H9 (cell line): Measurements from ENCODE around the gene INO80B. TPM values are rescaled to one million over a fixed set of nuclear protein-coding genes. Genes with fewer than 3 reads are reported as not detected.

Experiments
- DNase-seq: peaks from one replicate; pipeline ENCODE4 v3.0.0-alpha.2; 2017
- H2AFZ ChIP-seq: one replicate; pipeline ENCODE4 v1.6.1; 2013; ENCODE audit warnings: mild to moderate bottlenecking, low read length, control low read depth, moderate library complexity
- H2AK5ac ChIP-seq: 2 replicates; pipeline ENCODE4 v1.6.1; 2013; ENCODE audit warnings: low read length, control low read depth, mixed read lengths; ENCODE audit not compliant: insufficient read length
- H2BK120ac ChIP-seq: one replicate; pipeline ENCODE4 v1.6.1; 2013; ENCODE audit warnings: low read depth, mild to moderate bottlenecking, low read length, control low read depth, inconsistent platforms; ENCODE audit not compliant: poor library complexity, severe bottlenecking
- H2BK12ac ChIP-seq: 2 replicates; pipeline ENCODE4 v1.6.1; 2013; ENCODE audit warnings: low read length, control low read depth, mixed read lengths, low read depth; ENCODE audit not compliant: insufficient read length
- H2BK15ac ChIP-seq: 2 replicates; pipeline ENCODE4 v1.6.1; 2013; ENCODE audit warnings: low read depth, low read length, control low read depth
- H2BK20ac ChIP-seq: one replicate; pipeline ENCODE4 v1.6.1; 2013; ENCODE audit warnings: low read depth, mild to moderate bottlenecking, low read length, control low read depth, inconsistent platforms; ENCODE audit not compliant: poor library complexity, severe bottlenecking
- H2BK5ac ChIP-seq: 2 replicates; pipeline ENCODE4 v1.6.1; 2013; ENCODE audit warnings: low read length, control low read depth, mixed read lengths; ENCODE audit not compliant: insufficient read length
- H3K14ac ChIP-seq: 2 replicates; pipeline ENCODE4 v1.6.1; 2013; ENCODE audit warnings: low read length, control low read depth; ENCODE audit not compliant: insufficient read depth
- H3K18ac ChIP-seq: 2 replicates; pipeline ENCODE4 v1.6.1; 2013; ENCODE audit warnings: low read depth, mild to moderate bottlenecking, mixed read lengths, low read length, control low read depth; ENCODE audit not compliant: insufficient read length
- H3K23ac ChIP-seq: 2 replicates; pipeline ENCODE4 v1.6.1; 2013; ENCODE audit warnings: low read length, control low read depth, mixed read lengths, low read depth; ENCODE audit not compliant: insufficient read length
- H3K23me2 ChIP-seq: 2 replicates; pipeline ENCODE4 v1.6.1; 2013; ENCODE audit warnings: low read depth, mild to moderate bottlenecking, mixed read lengths, low read length, control low read depth; ENCODE audit not compliant: insufficient read length, poor library complexity, severe bottlenecking
- H3K27ac ChIP-seq: 2 replicates; pipeline ENCODE4 v1.5.1; 2013; ENCODE audit warnings: low read length, control low read depth, mixed read lengths, low read depth; ENCODE audit not compliant: insufficient read length
- H3K27me3 ChIP-seq: 2 replicates; pipeline ENCODE4 v1.6.1; 2013; ENCODE audit warnings: low read length, control low read depth, inconsistent platforms; ENCODE audit not compliant: insufficient read depth
- H3K4ac ChIP-seq: 2 replicates; pipeline ENCODE4 v1.6.1; 2013; ENCODE audit warnings: low read depth, mild to moderate bottlenecking, control low read depth, inconsistent platforms, low read length, moderate library complexity
- H3K4me1 ChIP-seq: 2 replicates; pipeline ENCODE4 v1.6.1; 2013; ENCODE audit warnings: low read length, control low read depth, inconsistent platforms; ENCODE audit not compliant: insufficient read depth
- H3K4me2 ChIP-seq: 2 replicates; pipeline ENCODE4 v1.6.1; 2013; ENCODE audit warnings: low read length, control low read depth, mixed read lengths; ENCODE audit not compliant: insufficient read length, insufficient read depth
- H3K56ac ChIP-seq: 2 replicates; pipeline ENCODE4 v1.6.1; 2013; ENCODE audit warnings: low read depth, mild to moderate bottlenecking, mixed read lengths, low read length, control low read depth; ENCODE audit not compliant: insufficient read length
- H3K79me1 ChIP-seq: 2 replicates; pipeline ENCODE4 v1.6.1; 2013; ENCODE audit warnings: low read depth, mild to moderate bottlenecking, moderate library complexity, low read length, control low read depth, inconsistent platforms; ENCODE audit not compliant: insufficient read depth, poor library complexity, severe bottlenecking
- H3K79me2 ChIP-seq: 2 replicates; pipeline ENCODE4 v1.6.1; 2013; ENCODE audit warnings: low read length, control low read depth, inconsistent platforms; ENCODE audit not compliant: insufficient read depth
- H3K9ac ChIP-seq: 2 replicates; pipeline ENCODE4 v1.6.1; 2013; ENCODE audit warnings: low read length, control low read depth, mixed read lengths; ENCODE audit not compliant: insufficient read length; ENCODE audit errors: extremely low read depth
- H3K9me3 ChIP-seq: one replicate; pipeline ENCODE4 v1.6.1; 2013; ENCODE audit warnings: low read depth, low read length, inconsistent platforms; ENCODE audit not compliant: control insufficient read depth
- H3T11ph ChIP-seq: one replicate; pipeline ENCODE4 v1.6.1; 2013; ENCODE audit warnings: mild to moderate bottlenecking, low read length, control low read depth, inconsistent platforms
- H4K20me1 ChIP-seq: one replicate; pipeline ENCODE4 v1.6.1; 2013; ENCODE audit not compliant: control insufficient read depth, insufficient read length, insufficient read depth
- H4K5ac ChIP-seq: 2 replicates; pipeline ENCODE4 v1.6.1; 2013; ENCODE audit warnings: low read depth, mild to moderate bottlenecking, mixed read lengths, low read length, control low read depth; ENCODE audit not compliant: insufficient read length
- H4K8ac ChIP-seq: replicated peaks from 2 replicates; pipeline ENCODE4 v1.6.1; 2013; ENCODE audit warnings: low read length, control low read depth, mixed read lengths, low read depth; ENCODE audit not compliant: insufficient read length
- H4K91ac ChIP-seq: 2 replicates; pipeline ENCODE4 v1.6.1; 2013; ENCODE audit warnings: low read depth, mild to moderate bottlenecking, moderate library complexity, mixed read lengths, low read length, control low read depth; ENCODE audit not compliant: insufficient read length
- H3K27ac Mint-ChIP-seq, 3 experiments: 2 replicates in 2 of 3; 3 replicates in 1 of 3; pipeline ENCODE4 v1.8.0; 2020 to 2021; ENCODE audit warnings: mixed read lengths in 3 of 3, mild to moderate bottlenecking in 1 of 3, moderate library complexity in 1 of 3
- H3K27me3 Mint-ChIP-seq: 2 replicates; pipeline ENCODE4 v1.8.0; 2021; ENCODE audit warnings: low read depth, mild to moderate bottlenecking, moderate library complexity, mixed read lengths
- H3K36me3 Mint-ChIP-seq, 3 experiments: 2 replicates in 2 of 3; 3 replicates in 1 of 3; pipeline ENCODE4 v1.8.0; 2020 to 2021; ENCODE audit warnings: low read depth in 3 of 3, mixed read lengths in 3 of 3; ENCODE audit not compliant: insufficient read depth in 1 of 3
- H3K4me1 Mint-ChIP-seq, 2 experiments: 2 replicates each; pipeline ENCODE4 v1.8.0; 2020; ENCODE audit warnings: mixed read lengths in 2 of 2
- H3K4me3 Mint-ChIP-seq, 2 experiments: 2 replicates in 1 of 2; 3 replicates in 1 of 2; pipeline ENCODE4 v1.8.0; 2020 to 2021; ENCODE audit warnings: mild to moderate bottlenecking in 2 of 2, mixed read lengths in 2 of 2, moderate library complexity in 1 of 2
- H3K9me3 Mint-ChIP-seq, 2 experiments: 2 replicates in 1 of 2; 3 replicates in 1 of 2; pipeline ENCODE4 v1.8.0; 2020; ENCODE audit warnings: mild to moderate bottlenecking in 2 of 2, mixed read lengths in 2 of 2, moderate library complexity in 1 of 2
- WGBS: extraction: QIAGEN DNeasy Blood & Tissue Kit; methylation state at CpG from one replicate; pipeline ENCODE4 v1.1.7; 2013; ENCODE audit warnings: missing lambda C conversion rate, low lambda C conversion rate, mixed read lengths; ENCODE audit not compliant: insufficient read length; ENCODE audit errors: extremely low coverage; 5-methylcytosine and 5-hydroxymethylcytosine counted together
- total RNA-seq: library from RNA; stranded (reverse); gene quantifications from 2 replicates; pipeline ENCODE4 v1.2.1, GENCODE V29; 2021
- TF ChIP-seq, protein P1 (sequence below): fragments of 200-600 bp; sonication (generic); conservative IDR thresholded peaks from 3 replicates; pipeline ENCODE4 v1.8.0; 2021; ENCODE audit warnings: antibody characterized with exemption, mild to moderate bottlenecking

The INO80B gene
- total RNA-seq, 1 experiment from 2014 or later: 17.6 TPM

DNA sequence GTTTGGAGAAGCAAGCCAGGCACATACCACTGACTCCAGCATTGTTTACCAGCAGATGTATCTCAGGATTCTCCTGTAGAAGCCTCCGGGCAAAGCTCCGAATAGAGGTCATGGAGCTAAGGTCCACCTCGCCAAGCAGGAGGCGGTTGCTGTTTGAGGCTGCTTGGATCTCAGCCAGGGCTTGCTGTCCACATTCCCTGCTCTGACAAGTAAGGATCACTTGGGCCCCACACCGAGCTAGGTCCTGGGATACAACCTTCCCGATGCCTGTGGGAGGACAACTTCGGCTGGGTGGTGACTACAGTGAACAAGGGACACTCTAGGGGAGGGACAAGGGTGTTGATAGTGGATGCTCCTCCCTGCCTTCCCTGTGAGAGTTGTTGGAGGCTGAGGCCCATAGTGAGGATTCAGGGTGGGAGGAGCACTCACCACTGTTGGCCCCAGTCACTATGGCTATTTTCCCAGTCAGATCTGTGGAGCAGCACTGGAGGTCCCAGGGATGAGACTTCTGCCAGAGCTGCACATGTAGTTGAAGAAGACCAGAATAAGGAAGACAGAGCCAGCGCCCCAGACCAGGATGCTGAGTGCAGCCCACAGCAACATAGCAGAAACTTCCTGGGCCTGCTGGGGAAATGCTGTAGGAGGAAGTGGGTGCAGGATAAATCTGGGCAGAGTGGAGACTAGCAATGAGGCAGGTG, 41.7 kb upstream of the INO80B start:
- H4K5ac ChIP-seq: no peak overlapping the region
- no peaks in the 10 kb centered on the region for H3K9me3 ChIP-seq
- no peak overlapping the region for H3K4ac ChIP-seq
- TF ChIP-seq, protein P1, sequence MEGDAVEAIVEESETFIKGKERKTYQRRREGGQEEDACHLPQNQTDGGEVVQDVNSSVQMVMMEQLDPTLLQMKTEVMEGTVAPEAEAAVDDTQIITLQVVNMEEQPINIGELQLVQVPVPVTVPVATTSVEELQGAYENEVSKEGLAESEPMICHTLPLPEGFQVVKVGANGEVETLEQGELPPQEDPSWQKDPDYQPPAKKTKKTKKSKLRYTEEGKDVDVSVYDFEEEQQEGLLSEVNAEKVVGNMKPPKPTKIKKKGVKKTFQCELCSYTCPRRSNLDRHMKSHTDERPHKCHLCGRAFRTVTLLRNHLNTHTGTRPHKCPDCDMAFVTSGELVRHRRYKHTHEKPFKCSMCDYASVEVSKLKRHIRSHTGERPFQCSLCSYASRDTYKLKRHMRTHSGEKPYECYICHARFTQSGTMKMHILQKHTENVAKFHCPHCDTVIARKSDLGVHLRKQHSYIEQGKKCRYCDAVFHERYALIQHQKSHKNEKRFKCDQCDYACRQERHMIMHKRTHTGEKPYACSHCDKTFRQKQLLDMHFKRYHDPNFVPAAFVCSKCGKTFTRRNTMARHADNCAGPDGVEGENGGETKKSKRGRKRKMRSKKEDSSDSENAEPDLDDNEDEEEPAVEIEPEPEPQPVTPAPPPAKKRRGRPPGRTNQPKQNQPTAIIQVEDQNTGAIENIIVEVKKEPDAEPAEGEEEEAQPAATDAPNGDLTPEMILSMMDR: no peak
- no peak for DNase-seq
- Mint-ChIP-seq H3K27me3 (peaks cover 22% of the 10 kb centered on the region), H3K27ac (no peak overlapping the region), H3K9me3 (no peaks in the 10 kb centered on the region), H3K4me1 (peaks cover 0 to 14% of the 10 kb centered on the region in 2 experiments; a peak in 2 of 4 replicates), H3K4me3 (no peak overlapping the region), H3K36me3 (no peaks in the 10 kb centered on the region; a peak in 1 of 7 replicates)
- H3K4me1 ChIP-seq: no peaks in the 10 kb centered on the region
- no peak overlapping the region for H3K18ac ChIP-seq
- no peak overlapping the region for H2BK15ac ChIP-seq
- no peaks in the 10 kb centered on the region for H3K23me2 ChIP-seq
- H3K79me2 ChIP-seq: no peaks in the 10 kb centered on the region
- no peaks in the 10 kb centered on the region for H3K27me3 ChIP-seq
- H3K79me1 ChIP-seq: no peaks in the 10 kb centered on the region
- H4K91ac ChIP-seq: no peak overlapping the region
- H4K8ac ChIP-seq: no peak overlapping the region
- no peak overlapping the region for H2BK120ac ChIP-seq
- no peak overlapping the region for H3K4me2 ChIP-seq
- no peak overlapping the region for H3K27ac ChIP-seq
- no CpG with 5 or more reads among the region's 8 CpGs for WGBS
- no peak overlapping the region for H2BK20ac ChIP-seq
- H3K56ac ChIP-seq: no peak overlapping the region
- H3K9ac ChIP-seq: no peak overlapping the region
- no peak overlapping the region for H3K23ac ChIP-seq
- no peak overlapping the region for H3K14ac ChIP-seq
- H2AFZ ChIP-seq: no peak overlapping the region
- H2BK12ac ChIP-seq: no peak overlapping the region
- H3T11ph ChIP-seq: no peak overlapping the region
- no peak overlapping the region for H2AK5ac ChIP-seq
- no peaks in the 10 kb centered on the region for H4K20me1 ChIP-seq
- no peak overlapping the region for H2BK5ac ChIP-seq
